Measurements from ENCODE around the gene AKR7A3. TPM values are rescaled to one million over a fixed set of nuclear protein-coding genes. Genes with fewer than 3 reads are reported as not detected.
"Not testable (repeated sequence)": the region's sequence is repeated elsewhere in the genome, so short reads cannot be mapped to it uniquely, and the experiment has no call there.

Gene AKR7A3
- total RNA-seq, 1 donor from 2014 or later, result 0.96 TPM

- DNase-seq (ENCODE audit: low spot score), result no peak
Measured at GRCh38 chr1:19319196-19319595, 30.6 kb upstream of the AKR7A3 start.

GRCh38 chr1:19317126-19317910, 28.7 kb upstream of the AKR7A3 start:
- no peak for DNase-seq (ENCODE audit: low spot score)

GRCh38 chr1:19315378-19316198, 27.0 kb upstream of the AKR7A3 start:
- no peak for DNase-seq (ENCODE audit: low spot score)

- no peak for DNase-seq (ENCODE audit: low spot score)
Measured at GRCh38 chr1:19313961-19314882, 25.7 kb upstream of the AKR7A3 start.

GRCh38 chr1:19313636-19313959, 25.0 kb upstream of the AKR7A3 start:
- no peak for DNase-seq (ENCODE audit: low spot score)

GRCh38 chr1:19312782-19313635, 24.4 kb upstream of the AKR7A3 start:
- no peak for DNase-seq (ENCODE audit: low spot score)

GRCh38 chr1:19311931-19312781, 23.6 kb upstream of the AKR7A3 start, which contains the start of the genes AKR7A2 and SLC66A1:
Gene AKR7A2 (minus strand): TSS chr1:19312144. CDS start chr1:19312124, 20 bp downstream.
Gene SLC66A1 (plus strand): TSS chr1:19312326. CDS start chr1:19317678, 5,352 bp downstream.
- DNase-seq (ENCODE audit: low spot score), result peak; percentile 96

GRCh38 chr1:19311503-19311930, 22.9 kb upstream of the AKR7A3 start:
- no peak for DNase-seq (ENCODE audit: low spot score)

- no peak for DNase-seq (ENCODE audit: low spot score)
Measured at GRCh38 chr1:19310720-19311502, 22.3 kb upstream of the AKR7A3 start.

GRCh38 chr1:19310061-19310460, 21.5 kb upstream of the AKR7A3 start:
- no peak for DNase-seq (ENCODE audit: low spot score)

GRCh38 chr1:19309123-19309813, 20.7 kb upstream of the AKR7A3 start:
- DNase-seq (ENCODE audit: low spot score), result no peak

GRCh38 chr1:19308509-19308907, 19.9 kb upstream of the AKR7A3 start:
- no peak for DNase-seq (ENCODE audit: low spot score)

GRCh38 chr1:19307794-19308508, 19.4 kb upstream of the AKR7A3 start:
- DNase-seq (ENCODE audit: low spot score), result no peak

- DNase-seq (ENCODE audit: low spot score), result no peak
Measured at GRCh38 chr1:19306941-19307340, 18.4 kb upstream of the AKR7A3 start.

- DNase-seq (ENCODE audit: low spot score), result no peak
Measured at GRCh38 chr1:19305880-19306279, 17.3 kb upstream of the AKR7A3 start.

GRCh38 chr1:19304081-19304480, 15.5 kb upstream of the AKR7A3 start:
- DNase-seq (ENCODE audit: low spot score), result not testable (repeated sequence)

GRCh38 chr1:19300211-19300610, 11.6 kb upstream of the AKR7A3 start:
- no peak for DNase-seq (ENCODE audit: low spot score)

GRCh38 chr1:19294638-19295037, 6.1 kb upstream of the AKR7A3 start:
- no peak for DNase-seq (ENCODE audit: low spot score)
